Measurements from ENCODE around the gene MANSC1.
"Not testable (repeated sequence)": the region's sequence is repeated elsewhere in the genome, so short reads cannot be mapped to it uniquely, and the experiment has no call there.

Gene MANSC1

GRCh38 chr12:12365446-12365802 lies 15.4 kb upstream of the MANSC1 start:
- DNase-seq, result no peak

- no peak for DNase-seq
Observed at GRCh38 chr12:12364787-12365445, 14.9 kb upstream of the MANSC1 start.

- DNase-seq, result no peak
Observed at GRCh38 chr12:12358528-12358927, 8.5 kb upstream of the MANSC1 start.

GRCh38 chr12:12357719-12358461 lies 7.8 kb upstream of the MANSC1 start:
- DNase-seq, result peak; percentile 56

GRCh38 chr12:12356896-12357718 lies 7.1 kb upstream of the MANSC1 start, which contains the start of gene BORCS5:
TSS of gene BORCS5 (plus strand) at chr12:12357078. CDS start at chr12:12357452, 374 bp downstream.
- peak; percentile 99 for DNase-seq

- no peak for DNase-seq
Observed at GRCh38 chr12:12356467-12356895, 6.4 kb upstream of the MANSC1 start.

GRCh38 chr12:12353807-12354206 lies 3.8 kb upstream of the MANSC1 start:
- peak; percentile 86 for DNase-seq

- DNase-seq, result no peak
Observed at GRCh38 chr12:12353276-12353675, 3.2 kb upstream of the MANSC1 start.

GRCh38 chr12:12351468-12352185 lies 1.6 kb upstream of the MANSC1 start:
- DNase-seq, result not testable (repeated sequence)

- DNase-seq, result no peak
Observed at GRCh38 chr12:12350868-12351463, 924 bp upstream of the MANSC1 start.

GRCh38 chr12:12338527-12339168 lies 11.4 kb downstream of the MANSC1 start:
- no peak for DNase-seq

- DNase-seq, result no peak
Observed at GRCh38 chr12:12336511-12336910, 13.5 kb downstream of the MANSC1 start.

- no peak for DNase-seq
Observed at GRCh38 chr12:12336049-12336411, 14.0 kb downstream of the MANSC1 start.

GRCh38 chr12:12334367-12335040 lies 15.5 kb downstream of the MANSC1 start:
- DNase-seq, result peak; percentile 73

- peak; percentile 10 for DNase-seq
Observed at GRCh38 chr12:12333407-12334366, 16.4 kb downstream of the MANSC1 start.

- DNase-seq, result no peak
Observed at GRCh38 chr12:12331896-12332295, 18.1 kb downstream of the MANSC1 start.

- no peak for DNase-seq
Observed at GRCh38 chr12:12331244-12331771, 18.7 kb downstream of the MANSC1 start.

- DNase-seq, result peak; percentile 80
Observed at GRCh38 chr12:12327802-12328201, 22.2 kb downstream of the MANSC1 start.

- DNase-seq, result no peak
Observed at GRCh38 chr12:12326262-12326661, 23.8 kb downstream of the MANSC1 start.

GRCh38 chr12:12323591-12323990 lies 26.5 kb downstream of the MANSC1 start:
- DNase-seq, result no peak
